ENCODE results near the gene SYT12. TPM values are rescaled to one million over a fixed set of nuclear protein-coding genes. Genes with fewer than 3 reads are reported as not detected.

SYT12 gene
- total RNA-seq, 1 donor from 2014 or later = 0.05 TPM

DNA sequence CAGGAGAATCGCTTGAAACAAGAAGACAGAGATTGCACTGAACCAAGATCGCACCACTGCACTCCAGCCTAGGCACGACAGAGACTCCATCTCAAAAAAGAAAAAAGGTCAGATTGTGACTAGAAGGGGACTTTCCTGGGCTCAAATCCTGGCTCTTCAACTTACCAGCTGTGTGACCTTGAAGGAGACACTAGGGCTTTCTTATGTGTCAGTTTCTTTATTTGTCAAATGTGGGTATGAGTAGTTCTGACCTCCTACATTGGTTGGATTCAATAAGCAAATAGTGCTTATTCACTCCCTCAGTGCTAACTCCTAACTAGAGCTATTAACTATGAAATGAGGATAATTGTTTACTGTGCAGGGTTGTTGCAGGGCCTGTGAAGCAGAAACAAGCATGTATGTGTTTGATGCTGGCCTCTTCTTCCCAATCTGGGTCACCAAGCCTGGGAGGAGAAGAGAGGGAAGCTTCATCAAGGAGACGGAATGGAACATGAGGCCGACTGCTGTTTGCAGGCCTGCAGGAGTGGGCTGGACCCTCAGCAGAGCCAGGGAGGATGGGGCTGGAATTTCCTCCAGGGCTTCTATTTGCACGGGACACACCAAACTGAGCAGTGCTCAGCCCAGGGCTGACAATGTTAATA lies 56.3 kb downstream of the SYT12 start:
- DNase-seq = no peak
- Histone ChIP-seq H3K36me3 (no peaks in the 10 kb centered on the region), H3K9me3 (replicated peaks) (no peaks in the 10 kb centered on the region), H3K27me3 (ENCODE audit: low read depth) (peaks cover 9% of the 10 kb centered on the region), H3K4me1 (peaks cover 12% of the 10 kb centered on the region), H3K27ac (replicated peaks) (no peak overlapping the region), H3K4me3 (no peak overlapping the region)
- TF ChIP-seq, protein P1, sequence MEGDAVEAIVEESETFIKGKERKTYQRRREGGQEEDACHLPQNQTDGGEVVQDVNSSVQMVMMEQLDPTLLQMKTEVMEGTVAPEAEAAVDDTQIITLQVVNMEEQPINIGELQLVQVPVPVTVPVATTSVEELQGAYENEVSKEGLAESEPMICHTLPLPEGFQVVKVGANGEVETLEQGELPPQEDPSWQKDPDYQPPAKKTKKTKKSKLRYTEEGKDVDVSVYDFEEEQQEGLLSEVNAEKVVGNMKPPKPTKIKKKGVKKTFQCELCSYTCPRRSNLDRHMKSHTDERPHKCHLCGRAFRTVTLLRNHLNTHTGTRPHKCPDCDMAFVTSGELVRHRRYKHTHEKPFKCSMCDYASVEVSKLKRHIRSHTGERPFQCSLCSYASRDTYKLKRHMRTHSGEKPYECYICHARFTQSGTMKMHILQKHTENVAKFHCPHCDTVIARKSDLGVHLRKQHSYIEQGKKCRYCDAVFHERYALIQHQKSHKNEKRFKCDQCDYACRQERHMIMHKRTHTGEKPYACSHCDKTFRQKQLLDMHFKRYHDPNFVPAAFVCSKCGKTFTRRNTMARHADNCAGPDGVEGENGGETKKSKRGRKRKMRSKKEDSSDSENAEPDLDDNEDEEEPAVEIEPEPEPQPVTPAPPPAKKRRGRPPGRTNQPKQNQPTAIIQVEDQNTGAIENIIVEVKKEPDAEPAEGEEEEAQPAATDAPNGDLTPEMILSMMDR (IDR thresholded peaks at IDR 0.05; ENCODE audit: borderline replicate concordance) = no peak
- intact Hi-C loops (cut with micrococcal nuclease) = no loop called here

DNA sequence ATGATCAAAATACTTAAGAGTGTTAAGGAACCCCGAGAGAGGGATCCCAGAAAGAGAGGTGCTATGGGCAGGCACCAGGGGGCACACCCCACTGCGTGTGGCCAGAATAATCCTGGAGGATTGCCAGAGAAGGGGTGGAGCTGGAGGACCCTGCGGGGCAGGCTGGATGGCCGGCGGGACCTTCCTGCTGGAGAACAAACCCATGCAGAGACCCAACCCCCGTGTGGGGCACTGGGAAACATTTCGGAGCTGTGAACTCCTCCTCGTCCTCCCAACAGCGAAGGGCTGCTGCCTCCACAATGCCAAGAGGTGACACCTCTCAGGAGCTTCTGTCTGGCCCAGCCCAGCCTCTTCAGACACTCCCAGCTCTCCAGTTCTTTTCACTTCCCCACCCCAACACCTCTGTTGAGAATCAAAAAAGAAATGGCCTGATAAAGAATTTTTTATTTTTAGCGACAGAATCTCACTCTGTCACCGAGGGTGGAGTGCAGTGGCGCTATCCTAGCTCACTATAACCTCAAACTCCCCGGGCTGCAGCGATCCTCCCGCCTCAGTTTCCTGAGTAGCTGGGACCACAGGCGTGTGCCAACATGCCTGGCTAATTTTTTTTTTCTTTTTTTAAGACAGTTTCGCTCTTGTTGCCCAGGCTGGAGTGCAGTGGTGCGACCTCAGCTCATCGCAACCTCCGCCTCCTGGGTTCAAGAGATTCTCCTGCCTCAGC lies 59.3 kb downstream of the SYT12 start:
- H3K36me3 ChIP-seq = no peaks in the 10 kb centered on the region
- H3K27me3 ChIP-seq (ENCODE audit: low read depth) = peaks cover 9% of the 10 kb centered on the region
- DNase-seq = no peak
- H3K4me3 ChIP-seq = peak overlapping the region; percentile 54
- TF ChIP-seq, protein P1 (IDR thresholded peaks at IDR 0.05; ENCODE audit: borderline replicate concordance) = no peak
- intact Hi-C loops (cut with micrococcal nuclease) = no loop called here
- no peak overlapping the region for H3K27ac ChIP-seq (replicated peaks)
- no peaks in the 10 kb centered on the region for H3K9me3 ChIP-seq (replicated peaks)
- H3K4me1 ChIP-seq = peaks cover 12% of the 10 kb centered on the region

DNA sequence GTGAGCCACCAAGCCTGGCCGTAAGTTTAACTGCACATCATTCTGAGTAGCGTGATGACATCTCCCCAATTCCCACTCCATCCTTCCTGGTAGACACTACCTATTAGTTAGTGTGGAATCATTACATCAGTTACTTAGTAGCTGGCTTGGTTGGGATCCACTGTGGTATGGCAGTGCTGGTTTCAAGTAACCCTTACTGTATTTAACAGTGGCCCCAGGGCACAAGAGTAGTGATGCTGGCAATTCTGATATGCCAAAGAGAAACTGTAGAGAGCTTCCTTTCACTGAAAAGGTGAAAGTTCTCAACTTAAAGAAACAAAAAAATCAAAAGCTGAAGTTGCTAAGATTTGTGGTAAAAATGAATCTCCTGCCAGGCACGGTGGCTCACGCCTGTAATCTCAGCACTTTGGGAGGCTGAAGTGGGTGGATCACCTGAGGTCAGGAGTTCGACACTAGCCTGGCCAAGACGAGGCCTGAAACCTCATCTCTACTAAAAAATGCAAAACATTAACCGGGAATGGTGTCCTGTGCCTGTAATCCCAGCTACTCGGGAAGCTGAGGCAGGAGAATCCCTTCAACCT lies 60.9 kb downstream of the SYT12 start:
- TF ChIP-seq, protein P1 (IDR thresholded peaks at IDR 0.05; ENCODE audit: borderline replicate concordance) = no peak
- DNase-seq = no peak

DNA sequence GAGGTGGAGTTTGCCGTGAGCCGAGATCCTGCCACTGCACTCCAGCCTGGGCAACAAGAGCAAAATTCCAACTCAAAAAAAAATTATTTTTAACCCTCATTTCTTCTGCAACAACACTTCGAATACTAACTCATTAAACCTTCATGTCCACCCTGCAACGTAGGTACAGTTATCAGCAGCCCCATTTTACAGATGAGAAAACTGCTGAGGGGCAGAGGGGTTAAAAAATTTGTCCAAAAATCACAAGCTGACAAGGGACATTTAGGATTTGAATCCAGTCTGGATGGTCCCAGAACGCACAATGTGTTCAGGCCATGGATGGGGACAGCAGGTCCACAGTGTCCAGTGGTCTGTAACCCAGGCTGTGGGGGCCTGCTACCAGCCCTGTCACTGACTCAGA lies 62.7 kb downstream of the SYT12 start:
- Histone ChIP-seq H3K4me1 (peaks cover 12% of the 10 kb centered on the region), H3K4me3 (no peak overlapping the region), H3K27me3 (ENCODE audit: low read depth) (peaks cover 9% of the 10 kb centered on the region), H3K9me3 (replicated peaks) (no peaks in the 10 kb centered on the region), H3K36me3 (no peaks in the 10 kb centered on the region), H3K27ac (replicated peaks) (no peak overlapping the region)
- TF ChIP-seq, protein P1 (IDR thresholded peaks at IDR 0.05; ENCODE audit: borderline replicate concordance) = no peak
- intact Hi-C loops (cut with micrococcal nuclease) = no loop called here
- no peak for DNase-seq

More for the DNA sequence above, 60.9 kb downstream of the SYT12 start:
- H3K9me3 ChIP-seq (replicated peaks) = no peaks in the 10 kb centered on the region
- no peak overlapping the region for H3K27ac ChIP-seq (replicated peaks)
- intact Hi-C loops (cut with micrococcal nuclease) = no loop called here
- H3K4me1 ChIP-seq = peaks cover 12% of the 10 kb centered on the region
- H3K36me3 ChIP-seq = no peaks in the 10 kb centered on the region
- no peak overlapping the region for H3K4me3 ChIP-seq
- peaks cover 9% of the 10 kb centered on the region for H3K27me3 ChIP-seq (ENCODE audit: low read depth)

DNA sequence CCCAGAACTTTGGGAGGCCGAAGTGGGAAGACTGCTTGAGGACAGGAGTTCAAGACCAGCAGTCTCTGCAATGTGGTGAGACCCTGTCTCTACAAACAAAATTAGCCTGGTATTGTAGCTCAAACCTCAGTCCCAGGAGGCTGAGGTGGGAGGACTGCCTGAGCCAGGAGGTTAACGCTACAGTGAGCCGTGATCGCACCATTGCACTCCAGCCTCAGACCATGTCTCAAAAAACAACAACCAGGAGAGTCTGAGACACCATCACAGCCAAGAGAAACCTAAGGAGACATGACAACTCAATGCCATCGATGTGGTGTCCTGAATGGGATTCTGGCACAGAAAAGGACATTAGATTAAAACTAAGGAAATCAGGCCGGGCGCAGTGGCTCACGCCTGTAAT lies 67.8 kb downstream of the SYT12 start:
- Histone ChIP-seq H3K9me3 (replicated peaks) (no peaks in the 10 kb centered on the region), H3K27ac (replicated peaks) (no peak overlapping the region), H3K36me3 (no peaks in the 10 kb centered on the region), H3K4me3 (no peak overlapping the region), H3K4me1 (no peaks in the 10 kb centered on the region), H3K27me3 (ENCODE audit: low read depth) (peaks cover 12% of the 10 kb centered on the region)
- intact Hi-C loops (cut with micrococcal nuclease) = no loop called here
- TF ChIP-seq, protein P1 (IDR thresholded peaks at IDR 0.05; ENCODE audit: borderline replicate concordance) = no peak
- DNase-seq = no peak

All from left ventricle myocardium inferior (tissue), 1 donor.